OCI-LY3 (cell line): ENCODE results near the gene LBX2.

Source experiments
- H2AFZ ChIP-seq: fragments of 200-600, 300-600 bp; shearing (Covaris generic); 2 replicates; pipeline ENCODE4 v1.6.0; 2014; ENCODE audit warnings: antibody characterized with exemption, low read depth, low read length
- H3K27ac ChIP-seq: fragments of 200-600, 300-600 bp; sonication (generic); 2 replicates; pipeline ENCODE4 v1.5.1; 2014; ENCODE audit warnings: mild to moderate bottlenecking, low read length, moderate library complexity, mixed read lengths
- H3K27me3 ChIP-seq: fragments of 200-600, 300-600 bp; sonication (generic); 2 replicates; pipeline ENCODE4 v1.6.1; 2014; ENCODE audit warnings: low read depth, low read length, mixed read lengths
- H3K36me3 ChIP-seq: fragments of 200-600, 300-600 bp; sonication (generic); replicated peaks from 2 replicates; pipeline ENCODE3; 2014; ENCODE audit warnings: low read depth, low read length, mixed read lengths
- H3K4me1 ChIP-seq: fragments of 300-600, 200-600 bp; sonication (generic); 2 replicates; pipeline ENCODE4 v1.6.1; 2014; ENCODE audit warnings: low read length, mixed read lengths
- H3K4me2 ChIP-seq: fragments of 200-600, 300-600 bp; sonication (generic); 2 replicates; pipeline ENCODE4 v1.6.1; 2014; ENCODE audit warnings: low read length, mixed read lengths
- H3K4me3 ChIP-seq: fragments of 300-600, 200-600 bp; sonication (generic); 2 replicates; pipeline ENCODE4 v1.5.1; 2014; ENCODE audit warnings: antibody characterized with exemption, mild to moderate bottlenecking, low read length, moderate library complexity
- H3K79me2 ChIP-seq: fragments of 300-600, 200-600 bp; shearing (Covaris generic); 2 replicates; pipeline ENCODE4 v1.6.1; 2014; ENCODE audit warnings: mild to moderate bottlenecking, low read length, mixed read lengths
- H3K9ac ChIP-seq: fragments of 300-600, 200-600 bp; shearing (Covaris generic); 2 replicates; pipeline ENCODE4 v1.6.0; 2014; ENCODE audit warnings: mild to moderate bottlenecking, low read length, moderate library complexity
- H3K9me3 ChIP-seq: fragments of 200-600, 300-600 bp; shearing (Covaris generic); 2 replicates; pipeline ENCODE4 v1.6.1; 2014; ENCODE audit warnings: low read length, mixed read lengths; ENCODE audit not compliant: insufficient read depth
- H4K20me1 ChIP-seq: fragments of 200-600, 300-600 bp; sonication (generic); 2 replicates; pipeline ENCODE4 v1.6.1; 2016; ENCODE audit warnings: low read length, mixed read lengths; ENCODE audit not compliant: insufficient read depth
- CTCF ChIP-seq: fragments of 200-600, 300-600 bp; sonication (generic); IDR thresholded peaks from 2 replicates; pipeline ENCODE4 v1.5.1; 2014; ENCODE audit warnings: antibody characterized with exemption, low read length, low read depth
- EZH2phosphoT487 ChIP-seq: fragments of 200-600 bp; shearing (Covaris generic); IDR thresholded peaks from 2 replicates; pipeline ENCODE4 v1.6.1; 2018; ENCODE audit warnings: antibody characterized with exemption, mixed run types, low read depth

The LBX2 gene

GRCh38 chr2:74529357-74530238 lies 30.2 kb upstream of the LBX2 start, which contains the start of the genes AUP1 and HTRA2:
Gene AUP1 (minus strand): TSS chr2:74529706. CDS start chr2:74529629, 77 bp downstream.
Gene HTRA2 (plus strand): TSS chr2:74529933. CDS start chr2:74530007, 74 bp downstream.
- H3K4me2 ChIP-seq = peak within 1 kb of the TSS; percentile 100
- TF ChIP-seq CTCF = no peak
- TF ChIP-seq EZH2phosphoT487 = no peak
- H3K36me3 ChIP-seq = peaks cover 51% of the 10 kb centered on the region
- H4K20me1 ChIP-seq = no peaks in the 10 kb centered on the region; the same call in 1 of the 2 replicates
- peak within 1 kb of the TSS; percentile 99 for H3K4me3 ChIP-seq
- peaks cover 48% of the 10 kb centered on the region for H3K79me2 ChIP-seq
- H3K9me3 ChIP-seq = no peaks in the 10 kb centered on the region
- H2AFZ ChIP-seq = peak within 1 kb of the TSS; percentile 49; the same call in 1 of the 2 replicates
- no peaks in the 10 kb centered on the region for H3K27me3 ChIP-seq
- H3K4me1 ChIP-seq = peaks cover 44% of the 10 kb centered on the region
- peak within 1 kb of the TSS; percentile 95 for H3K27ac ChIP-seq
- peak within 1 kb of the TSS; percentile 98 for H3K9ac ChIP-seq

DNA sequence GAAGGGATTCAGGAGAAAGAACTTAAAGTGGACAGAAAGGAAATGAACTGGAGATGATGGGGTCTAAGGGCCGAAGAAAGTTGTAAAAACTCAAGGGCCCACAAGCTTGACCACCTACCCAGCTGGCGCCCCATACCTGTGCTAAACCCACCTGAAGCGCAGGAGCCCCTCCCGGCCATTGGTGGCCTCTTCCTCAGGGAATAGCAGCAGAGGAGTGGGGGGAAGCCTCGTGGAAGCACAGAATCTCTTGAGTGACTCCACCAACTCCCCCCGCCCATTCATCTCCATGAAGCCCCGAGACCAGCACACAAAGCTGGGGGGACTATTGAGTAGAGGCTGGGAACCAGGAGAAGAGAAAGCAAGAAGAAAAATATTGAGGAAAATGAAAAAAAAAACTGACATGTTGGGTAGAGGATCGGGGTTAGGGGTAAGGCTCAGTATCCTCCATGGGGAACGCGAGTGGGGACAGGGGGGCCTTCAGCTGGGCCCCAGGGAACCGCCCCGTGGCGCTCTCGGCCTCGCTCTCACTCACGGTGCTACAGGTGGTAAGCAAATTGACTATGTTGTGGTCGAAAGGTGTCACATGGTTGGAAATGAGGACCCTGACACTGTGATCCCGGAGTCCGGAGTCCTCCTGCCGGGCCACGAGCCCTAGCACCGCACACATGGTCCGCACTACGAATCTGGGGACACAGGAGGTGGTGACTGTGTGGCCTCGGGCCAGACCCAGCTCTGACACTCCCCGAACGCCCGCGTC lies 29.4 kb upstream of the LBX2 start:
- no peaks in the 10 kb centered on the region for H3K27me3 ChIP-seq
- H2AFZ ChIP-seq = no peak overlapping the region; the same call in 1 of the 2 replicates
- H3K36me3 ChIP-seq = peaks cover 51% of the 10 kb centered on the region
- no peaks in the 10 kb centered on the region for H3K9me3 ChIP-seq
- H3K4me1 ChIP-seq = peaks cover 44% of the 10 kb centered on the region
- peak overlapping the region; percentile 96 for H3K4me2 ChIP-seq
- peak overlapping the region; percentile 99 for H3K4me3 ChIP-seq
- peak; percentile 24; the same call in 1 of the 2 replicates for TF ChIP-seq CTCF
- TF ChIP-seq EZH2phosphoT487 = no peak
- H3K27ac ChIP-seq = peak overlapping the region; percentile 95
- H4K20me1 ChIP-seq = no peaks in the 10 kb centered on the region; the same call in 1 of the 2 replicates
- H3K9ac ChIP-seq = peak overlapping the region; percentile 98
- H3K79me2 ChIP-seq = peaks cover 48% of the 10 kb centered on the region

GRCh38 chr2:74527741-74528140 lies 28.3 kb upstream of the LBX2 start:
- Histone ChIP-seq H3K79me2 (peaks cover 48% of the 10 kb centered on the region), H3K27me3 (no peaks in the 10 kb centered on the region), H4K20me1 (no peaks in the 10 kb centered on the region; the same call in 1 of the 2 replicates), H3K27ac (peak overlapping the region; percentile 95), H2AFZ (no peak overlapping the region), H3K4me2 (peak overlapping the region; percentile 96), H3K36me3 (peaks cover 50% of the 10 kb centered on the region), H3K9me3 (no peaks in the 10 kb centered on the region), H3K9ac (peak overlapping the region; percentile 98; the same call in 1 of the 2 replicates), H3K4me3 (peak overlapping the region; percentile 99), H3K4me1 (peaks cover 44% of the 10 kb centered on the region)
- TF ChIP-seq CTCF (no peak), EZH2phosphoT487 (no peak)
